GM12874 (cell line): ENCODE results near the gene ARHGAP23.

Source experiments
- TF ChIP-seq, protein P1 (sequence below): IDR thresholded peaks from 2 replicates; pipeline ENCODE4 v1.5.1; 2011; ENCODE audit warnings: low read depth, mild to moderate bottlenecking, control low read depth, low read length, moderate library complexity; ENCODE audit not compliant: insufficient read depth

The ARHGAP23 gene

DNA sequence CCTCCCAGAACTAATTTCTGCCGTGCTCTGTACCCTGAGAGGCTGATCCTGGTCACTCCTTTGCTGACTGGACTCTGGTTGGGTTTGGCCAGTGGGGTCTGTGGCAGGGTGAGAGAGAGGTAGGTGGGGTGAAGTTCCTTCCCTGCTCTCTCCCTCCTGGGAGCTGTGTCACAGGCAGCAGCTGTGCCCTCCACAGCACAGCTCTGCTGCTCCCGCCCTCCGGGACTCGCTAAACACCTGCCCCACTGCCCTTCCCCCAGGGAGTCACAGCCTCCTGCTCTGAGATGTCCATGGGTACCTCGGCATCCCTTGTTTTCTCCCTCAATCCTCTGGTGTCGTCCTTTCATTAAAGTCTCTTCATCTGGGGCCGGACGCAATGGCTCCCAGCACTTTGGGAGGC lies 111.1 kb downstream of the ARHGAP23 start:
- TF ChIP-seq, protein P1, sequence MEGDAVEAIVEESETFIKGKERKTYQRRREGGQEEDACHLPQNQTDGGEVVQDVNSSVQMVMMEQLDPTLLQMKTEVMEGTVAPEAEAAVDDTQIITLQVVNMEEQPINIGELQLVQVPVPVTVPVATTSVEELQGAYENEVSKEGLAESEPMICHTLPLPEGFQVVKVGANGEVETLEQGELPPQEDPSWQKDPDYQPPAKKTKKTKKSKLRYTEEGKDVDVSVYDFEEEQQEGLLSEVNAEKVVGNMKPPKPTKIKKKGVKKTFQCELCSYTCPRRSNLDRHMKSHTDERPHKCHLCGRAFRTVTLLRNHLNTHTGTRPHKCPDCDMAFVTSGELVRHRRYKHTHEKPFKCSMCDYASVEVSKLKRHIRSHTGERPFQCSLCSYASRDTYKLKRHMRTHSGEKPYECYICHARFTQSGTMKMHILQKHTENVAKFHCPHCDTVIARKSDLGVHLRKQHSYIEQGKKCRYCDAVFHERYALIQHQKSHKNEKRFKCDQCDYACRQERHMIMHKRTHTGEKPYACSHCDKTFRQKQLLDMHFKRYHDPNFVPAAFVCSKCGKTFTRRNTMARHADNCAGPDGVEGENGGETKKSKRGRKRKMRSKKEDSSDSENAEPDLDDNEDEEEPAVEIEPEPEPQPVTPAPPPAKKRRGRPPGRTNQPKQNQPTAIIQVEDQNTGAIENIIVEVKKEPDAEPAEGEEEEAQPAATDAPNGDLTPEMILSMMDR, result no peak

DNA sequence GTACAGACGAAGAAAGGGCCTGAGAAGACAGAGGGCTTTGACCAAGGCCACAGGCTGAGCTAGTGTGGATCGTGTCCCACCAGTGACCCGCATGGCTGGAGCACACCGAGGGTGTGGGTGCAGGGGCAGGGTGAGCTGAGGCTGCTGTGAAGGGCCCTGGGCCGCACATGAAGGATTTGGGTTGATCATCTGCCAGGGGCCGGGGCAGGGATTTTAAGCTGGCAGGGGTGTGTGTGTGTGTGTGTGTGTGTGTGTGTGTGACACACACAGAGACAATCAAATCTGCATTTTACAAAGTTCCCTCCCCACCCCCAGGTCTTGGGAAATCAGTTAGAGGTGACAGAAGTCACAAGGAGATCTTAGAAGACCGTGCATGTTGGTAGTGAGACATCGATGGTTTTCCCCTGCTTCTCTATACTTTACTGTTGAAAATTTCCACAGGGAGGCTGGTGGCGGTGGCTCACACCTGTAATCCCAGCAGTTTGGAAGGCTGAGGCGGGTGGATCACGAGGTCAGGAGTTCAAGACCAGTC lies 112.3 kb downstream of the ARHGAP23 start:
- TF ChIP-seq, protein P1, result no peak

- TF ChIP-seq, protein P1, result no peak
Measured at GRCh38 chr17:38541281-38541680, 113.0 kb downstream of the ARHGAP23 start.

DNA sequence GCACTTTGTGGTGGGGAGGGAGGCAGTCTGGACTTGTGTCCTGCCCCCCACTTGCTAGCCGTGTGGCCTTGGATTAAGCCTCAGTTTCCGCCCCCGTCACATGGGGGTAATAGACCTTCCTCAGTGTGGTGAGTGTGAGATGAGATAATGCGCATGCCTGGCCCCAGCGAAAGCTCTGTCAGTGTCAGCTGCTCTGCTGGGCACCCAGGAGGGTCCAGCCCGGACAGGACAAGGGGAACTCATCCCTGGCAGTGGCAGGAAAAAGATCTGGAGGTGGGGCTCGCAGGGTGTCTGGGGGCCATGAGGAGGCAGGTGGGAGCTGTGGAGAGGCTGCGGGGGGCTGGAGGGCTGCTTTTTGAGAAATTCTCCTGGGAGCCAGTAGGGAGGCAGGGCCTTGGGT lies 114.0 kb downstream of the ARHGAP23 start:
- TF ChIP-seq, protein P1, result no peak

DNA sequence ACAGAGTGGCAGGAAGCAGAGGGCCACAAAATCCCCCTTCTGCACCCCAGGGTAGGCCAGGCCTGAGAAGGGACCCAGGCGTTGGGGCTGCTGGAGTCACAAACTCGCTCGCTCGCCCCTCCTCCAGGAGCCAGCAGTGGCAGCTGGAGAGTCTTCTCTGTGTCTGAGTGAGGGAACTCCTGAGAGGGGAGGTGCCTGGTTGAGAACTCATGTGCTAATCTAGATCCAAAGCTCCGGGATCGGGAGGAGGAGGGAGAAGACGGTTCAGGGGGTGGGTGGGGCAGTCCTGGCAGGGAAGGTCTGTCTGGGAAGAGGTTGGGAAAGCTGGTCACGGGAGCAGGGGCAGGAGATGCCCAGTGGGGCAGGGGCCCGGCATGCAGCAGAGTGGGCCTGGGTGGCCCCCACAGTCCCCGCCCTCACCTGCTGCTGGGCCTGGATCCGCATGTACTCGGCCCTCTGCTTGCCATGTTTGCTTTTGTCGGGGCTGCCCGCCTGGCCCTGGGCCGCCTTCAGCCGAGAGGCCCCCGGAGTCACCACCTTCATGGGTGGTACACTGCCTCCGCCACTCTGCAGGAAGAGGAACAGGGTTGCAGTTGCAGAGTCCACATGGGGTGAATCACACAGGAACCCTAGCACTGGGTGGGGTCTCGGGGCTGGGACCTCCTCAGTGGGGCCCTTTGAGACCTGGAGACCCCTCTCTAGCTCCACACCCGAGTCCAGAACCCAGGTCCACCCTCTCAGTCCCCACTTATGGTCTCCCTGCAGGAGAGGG lies 115.3 kb downstream of the ARHGAP23 start:
- TF ChIP-seq, protein P1, result no peak

- TF ChIP-seq, protein P1, result no peak
Measured at GRCh38 chr17:38544175-38544838, 116.0 kb downstream of the ARHGAP23 start.

GRCh38 chr17:38544839-38545209 lies 116.6 kb downstream of the ARHGAP23 start:
- TF ChIP-seq, protein P1, result no peak
